ENCODE data around the gene RNF5. TPM values are rescaled to one million over a fixed set of nuclear protein-coding genes. Genes with fewer than 3 reads are reported as not detected.
A peak's percentile ranks its signal among the peaks of the same experiment; 100 is the strongest.

RNF5 gene
- total RNA-seq, 3 donors from 2014 or later = 79.0 to 114 (median 85.0) TPM

DNA sequence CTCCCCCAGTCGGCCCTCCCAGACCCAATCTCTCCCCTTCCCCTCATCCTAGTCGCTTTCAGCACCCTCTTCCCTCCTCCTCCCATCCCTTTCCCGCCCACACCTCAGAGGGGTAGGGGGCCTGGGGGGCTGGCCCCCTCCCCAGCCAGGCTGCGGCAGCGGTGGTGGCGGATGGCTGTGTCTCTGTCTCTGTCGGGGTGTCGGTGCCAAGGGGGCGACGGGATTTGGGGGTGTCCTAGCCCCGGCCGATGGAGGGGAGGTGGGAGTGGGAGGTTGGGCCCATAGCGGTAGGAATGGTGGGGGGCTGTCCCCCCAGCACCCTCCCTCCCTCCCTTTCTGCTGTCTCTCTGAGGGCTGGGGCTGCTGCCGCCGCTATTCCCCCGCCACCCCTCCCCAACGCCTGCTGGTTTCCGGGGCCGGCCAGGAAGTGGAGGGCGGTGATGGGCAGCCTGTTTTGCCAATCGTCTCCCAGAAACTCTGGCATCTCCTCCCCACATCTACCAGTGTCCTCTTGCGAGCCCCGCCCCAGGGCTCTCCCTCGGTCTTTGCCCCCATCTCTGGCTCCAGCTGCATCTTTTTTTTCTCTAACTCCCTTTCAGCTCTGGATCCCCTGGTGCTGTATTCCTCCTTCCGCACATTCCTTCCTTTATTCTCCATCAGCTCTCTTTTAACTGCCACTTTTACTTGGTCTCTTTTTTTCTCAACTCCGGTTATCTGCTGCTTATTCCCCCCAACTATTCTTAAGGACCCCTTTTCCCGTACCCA, 2.3 kb upstream of the RNF5 start, which contains the start of gene AGPAT1:
Gene AGPAT1, minus strand, starts transcription at position 374 of the 765 bp plus-strand sequence. CDS start 4,588 bp downstream, outside the sequence.
- DNase-seq = peak; percentile 98 to 100 (median 99)
- ATAC-seq = peak; percentile 73
- Histone ChIP-seq H3K4me3 (peak within 1 kb of the TSS; percentile 58), H3K4me1 (ENCODE audit: low read depth) (peaks cover 34% of the 10 kb centered on the region), H3K36me3 (ENCODE audit: low read depth) (peaks cover 4% of the 10 kb centered on the region), H3K9me3 (no peaks in the 10 kb centered on the region)
- no peak for TF ChIP-seq CTCF (IDR thresholded peaks at IDR 0.05)
- intact Hi-C loops (cut with DNase I, micrococcal nuclease) = no loop called here

- no peak for DNase-seq
- Histone ChIP-seq H3K4me3 (no peak overlapping the region), H3K9me3 (no peaks in the 10 kb centered on the region), H3K36me3 (ENCODE audit: low read depth) (peaks cover 4% of the 10 kb centered on the region), H3K4me1 (ENCODE audit: low read depth) (peaks cover 37% of the 10 kb centered on the region)
- TF ChIP-seq CTCF (IDR thresholded peaks at IDR 0.05) = no peak
- intact Hi-C loops (cut with DNase I, micrococcal nuclease) = no loop called here
- no peak for ATAC-seq
Observed at GRCh38 chr6:32176476-32177182, 1.6 kb upstream of the RNF5 start.

GRCh38 chr6:32177183-32177787, 920 bp upstream of the RNF5 start:
- ATAC-seq (peak; percentile 5), DNase-seq (no peak)
- no peak for TF ChIP-seq CTCF (IDR thresholded peaks at IDR 0.05)
- Histone ChIP-seq H3K4me1 (ENCODE audit: low read depth) (peaks cover 40% of the 10 kb centered on the region), H3K4me3 (peak overlapping the region; percentile 25), H3K36me3 (ENCODE audit: low read depth) (peaks cover 4% of the 10 kb centered on the region), H3K9me3 (no peaks in the 10 kb centered on the region)
- intact Hi-C loops (cut with DNase I, micrococcal nuclease) = no loop called here

GRCh38 chr6:32178547-32179440, 589 bp downstream of the RNF5 start:
- Histone ChIP-seq H3K4me3 (peak overlapping the region; percentile 25), H3K36me3 (ENCODE audit: low read depth) (peaks cover 4% of the 10 kb centered on the region), H3K9me3 (no peaks in the 10 kb centered on the region), H3K4me1 (ENCODE audit: low read depth) (peaks cover 40% of the 10 kb centered on the region)
- intact Hi-C loops (cut with DNase I, micrococcal nuclease) = no loop called here
- ATAC-seq = no peak
- no peak for TF ChIP-seq CTCF (IDR thresholded peaks at IDR 0.05)
- DNase-seq = no peak
